HL-60/S4 treated with retinoic acid at 250 ng/mL for 4 days and 3 days (cell line): ENCODE results near the gene CSNK1G1.
"Not testable (repeated sequence)": the region's sequence is repeated elsewhere in the genome, so short reads cannot be mapped to it uniquely, and the experiment has no call there.

Source experiments
- in situ Hi-C: fragments of 300-500 bp; cut with MboI; formaldehyde crosslinking; loops from 2 replicates; pipeline ENCODE4 v1.7.0; 2022; ENCODE audit warnings: low sequenced_read_pairs

The CSNK1G1 gene

DNA sequence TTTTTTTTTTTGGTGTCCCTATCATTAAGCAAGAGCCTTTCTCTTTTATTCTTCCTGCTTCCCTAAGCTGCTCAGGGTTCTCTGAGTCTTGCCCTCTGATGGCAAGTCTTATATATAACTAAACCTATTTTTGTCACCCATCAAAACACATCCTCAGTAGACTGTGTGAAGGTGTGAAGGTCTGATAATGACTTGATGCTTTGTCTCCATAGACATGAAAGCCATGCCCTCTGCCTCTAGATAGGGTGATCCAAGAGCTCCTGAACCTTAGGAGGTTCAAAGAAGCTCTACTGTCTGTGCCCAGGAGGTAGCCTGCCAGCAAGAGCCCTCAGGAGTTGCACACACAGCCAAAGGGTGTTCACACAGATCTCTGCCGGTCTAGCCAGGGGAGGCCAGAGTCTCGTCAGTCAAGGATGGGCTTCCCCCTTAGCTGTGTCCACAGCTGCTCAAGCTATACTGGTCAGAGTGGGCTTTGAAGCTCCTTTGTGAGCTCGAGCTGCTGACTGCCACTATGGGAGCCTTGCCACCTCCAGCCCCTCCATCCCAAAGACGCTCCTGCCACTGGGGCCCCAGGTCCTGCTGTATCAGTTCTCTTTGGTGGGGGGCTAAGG lies 217.5 kb downstream of the CSNK1G1 start:
- in situ Hi-C loops: no loop called here

GRCh38 chr15:64137226-64137833 lies 218.6 kb downstream of the CSNK1G1 start:
- in situ Hi-C loops: no loop called here

GRCh38 chr15:64136347-64136746 lies 219.6 kb downstream of the CSNK1G1 start:
- in situ Hi-C loops: no loop called here

DNA sequence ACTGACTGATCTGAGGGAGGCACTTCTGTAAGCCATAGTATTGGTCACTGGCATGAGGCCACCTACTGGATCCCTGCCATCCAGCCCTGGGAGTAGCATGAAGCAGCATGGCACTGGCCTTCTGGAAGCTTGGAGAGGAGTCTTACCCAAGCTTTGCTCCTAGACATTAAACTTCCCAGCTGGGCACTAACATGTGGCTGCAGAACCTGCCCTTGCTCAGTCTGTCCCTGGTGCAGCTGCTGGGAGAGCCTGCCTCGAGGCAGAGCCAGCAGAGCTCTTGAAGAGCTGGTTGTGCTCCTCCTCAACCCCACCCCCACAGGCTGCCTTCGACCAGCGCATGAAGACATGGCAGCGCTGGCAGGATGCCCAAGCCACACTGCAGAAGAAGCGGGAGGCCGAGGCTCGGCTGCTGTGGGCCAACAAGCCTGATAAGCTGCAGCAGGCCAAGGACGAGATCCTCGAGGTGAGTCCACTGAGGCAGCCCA lies 221.6 kb downstream of the CSNK1G1 start:
- in situ Hi-C loops: no loop called here

- in situ Hi-C loops: no loop called here
These were observed 222.2 kb downstream of the CSNK1G1 start for GRCh38 chr15:64133623-64134344.

GRCh38 chr15:64132217-64132616 lies 223.8 kb downstream of the CSNK1G1 start:
- in situ Hi-C loops: no loop called here

DNA sequence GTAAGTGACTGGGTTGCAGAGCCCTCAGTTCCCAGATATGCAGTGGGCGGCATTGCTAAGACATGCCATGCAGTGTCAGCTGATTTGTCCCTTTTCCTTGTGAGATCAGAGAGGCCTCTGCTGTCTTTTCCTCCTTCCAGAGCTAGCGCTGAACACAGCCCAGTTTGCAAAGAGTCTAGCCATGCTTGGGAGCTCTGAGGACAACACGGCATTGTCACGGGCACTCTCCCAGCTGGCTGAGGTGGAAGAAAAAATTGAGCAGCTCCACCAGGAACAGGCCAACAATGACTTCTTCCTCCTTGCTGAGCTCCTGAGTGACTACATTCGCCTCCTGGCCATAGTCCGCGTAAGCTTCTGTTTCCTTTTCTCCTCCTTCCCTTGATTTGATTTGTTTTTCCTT lies 224.4 kb downstream of the CSNK1G1 start:
- in situ Hi-C loops: no loop called here

GRCh38 chr15:64130159-64130558 lies 225.8 kb downstream of the CSNK1G1 start:
- in situ Hi-C loops: no loop called here

DNA sequence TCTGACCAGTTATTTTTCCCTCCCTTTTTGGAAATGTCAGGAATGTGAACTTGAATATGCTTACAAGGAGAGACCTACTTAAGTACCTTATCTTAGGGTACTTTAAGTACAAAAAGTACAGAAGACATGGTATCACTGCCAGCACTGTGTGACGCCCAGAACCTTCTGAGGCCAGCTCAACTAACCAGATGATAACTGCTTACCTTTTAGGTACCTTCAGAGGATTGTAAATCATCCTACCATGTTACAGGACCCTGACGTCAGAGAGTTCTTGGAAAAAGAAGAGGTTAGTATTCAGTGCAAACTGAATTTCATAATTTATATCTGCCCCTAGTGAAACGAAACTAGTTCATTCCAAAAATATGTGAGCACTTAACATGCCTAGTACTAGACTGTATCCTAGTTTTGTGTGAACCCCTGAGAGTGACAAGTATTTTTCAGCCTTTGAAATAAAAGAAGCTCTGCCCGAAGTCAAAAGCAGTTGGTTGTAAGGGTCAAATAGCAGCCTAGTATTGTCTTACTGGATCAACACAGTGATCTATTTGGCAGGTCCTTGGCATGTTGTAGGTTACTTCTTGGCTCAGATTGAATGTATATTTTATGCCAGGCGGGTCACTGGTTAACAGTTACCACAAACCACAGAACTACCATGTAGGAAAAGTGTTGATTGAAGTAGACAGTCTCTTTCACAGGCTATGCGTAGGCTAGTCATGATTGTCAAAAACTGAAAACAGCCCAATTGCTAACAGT lies 228.3 kb downstream of the CSNK1G1 start:
- in situ Hi-C loops: no loop called here

DNA sequence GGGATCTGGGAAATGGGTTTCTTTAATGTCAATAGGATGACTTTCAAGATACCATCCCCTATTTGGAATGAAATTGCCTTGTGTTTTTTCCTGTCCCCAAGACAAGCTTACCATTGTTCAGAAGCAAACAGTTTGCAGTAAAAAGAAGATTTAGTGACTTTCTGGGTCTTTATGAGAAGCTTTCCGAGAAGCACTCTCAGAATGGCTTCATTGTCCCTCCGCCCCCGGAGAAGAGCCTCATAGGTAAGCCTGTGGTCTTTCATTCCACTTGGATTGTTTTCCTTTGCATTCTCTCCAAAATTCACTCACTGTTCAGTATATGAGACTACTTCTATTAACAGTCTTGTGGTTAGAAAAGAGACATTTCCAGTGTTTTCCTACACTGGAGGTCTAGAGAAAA lies 230.0 kb downstream of the CSNK1G1 start:
- in situ Hi-C loops: no loop called here

DNA sequence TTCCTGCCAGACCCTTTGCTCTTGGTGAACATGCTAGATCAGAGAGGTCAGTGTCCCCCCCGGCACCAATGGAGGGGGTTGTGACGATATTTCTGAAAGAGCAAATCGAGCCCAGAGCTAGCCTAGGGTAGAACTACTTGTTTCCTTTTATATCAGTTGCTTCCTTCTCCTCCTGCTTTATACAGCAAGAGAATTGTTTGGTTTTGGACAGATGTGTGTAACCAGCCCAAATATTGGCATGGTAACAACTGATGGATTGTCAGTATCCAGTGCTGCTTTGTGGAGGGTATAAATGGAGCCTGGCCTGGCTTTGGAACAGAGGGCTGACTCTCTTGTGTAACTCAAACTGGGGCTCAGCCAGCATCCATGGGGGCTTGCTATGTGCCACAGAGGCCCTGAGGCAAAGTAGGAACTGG lies 233.0 kb downstream of the CSNK1G1 start:
- in situ Hi-C loops: no loop called here

DNA sequence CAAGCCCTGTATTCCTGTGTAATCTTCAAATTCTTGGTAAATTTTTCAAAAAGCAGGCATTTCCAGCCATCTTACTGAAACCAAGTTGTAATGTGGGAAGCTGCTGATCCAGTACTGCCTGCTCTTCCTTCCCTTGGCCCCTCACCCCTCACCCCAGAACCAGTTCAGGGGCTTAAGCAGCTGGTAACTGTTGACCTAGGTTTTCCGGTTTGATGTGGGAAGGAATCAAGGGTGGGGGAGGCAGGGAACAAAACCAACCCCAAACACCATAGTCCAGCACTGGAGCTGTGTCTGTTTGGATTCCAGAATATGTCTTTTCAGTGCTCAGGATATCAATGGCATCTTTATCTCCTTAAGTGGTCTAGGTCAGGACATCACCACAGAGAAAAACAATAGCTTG lies 233.5 kb downstream of the CSNK1G1 start:
- in situ Hi-C loops: no loop called here

GRCh38 chr15:64121614-64122013 lies 234.4 kb downstream of the CSNK1G1 start:
- in situ Hi-C loops: no loop called here

GRCh38 chr15:64120322-64120721 lies 235.7 kb downstream of the CSNK1G1 start:
- in situ Hi-C loops: not testable (repeated sequence)

DNA sequence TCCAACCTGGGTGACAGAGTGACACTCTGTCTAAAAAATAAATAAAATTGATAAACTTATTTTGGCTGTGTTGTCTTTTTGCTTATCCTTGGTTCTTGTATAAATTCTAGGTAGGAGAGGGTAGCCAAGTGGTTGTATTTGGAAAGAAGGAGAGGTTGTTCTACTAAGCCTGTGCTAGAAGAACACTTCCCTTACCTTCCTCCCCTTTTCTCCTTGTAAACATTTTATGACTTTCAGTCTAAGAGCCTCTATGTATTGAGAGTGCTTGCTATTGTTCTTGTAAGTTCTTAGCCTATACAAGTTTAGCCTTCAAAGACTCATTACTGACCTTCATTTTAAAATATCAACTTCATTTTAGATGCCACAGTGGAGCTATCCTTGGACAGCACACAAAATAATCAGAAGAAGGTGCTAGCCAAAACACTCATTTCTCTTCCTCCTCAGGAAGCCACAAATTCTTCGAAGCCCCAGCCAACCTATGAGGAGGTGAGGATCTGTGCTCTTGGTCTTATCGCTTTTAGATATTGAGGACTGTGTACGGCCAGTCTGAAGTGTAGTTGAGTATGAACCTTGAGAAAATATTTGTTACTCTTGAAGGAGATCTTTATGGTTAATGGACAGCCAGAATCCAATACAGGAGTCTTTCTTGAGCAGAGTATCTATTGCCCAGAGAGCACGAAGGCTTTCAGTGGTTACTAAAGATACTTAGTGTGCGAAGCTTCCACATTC lies 238.1 kb downstream of the CSNK1G1 start:
- in situ Hi-C loops: no loop called here
